HepG2 (cell line): ENCODE measurements around the gene RIPK3. TPM values are rescaled to one million over a fixed set of nuclear protein-coding genes. Genes with fewer than 3 reads are reported as not detected.

Experiments
- KLF9 ChIP-seq: IDR thresholded peaks from 2 replicates; pipeline ENCODE4 v1.6.1; 2016; ENCODE audit warnings: low read depth
- NBN ChIP-seq: fragments of 450-650 bp; conservative IDR thresholded peaks from 2 replicates; pipeline ENCODE4 v1.6.1; 2017
- NFE2L2 ChIP-seq: fragments of 150-350 bp; IDR thresholded peaks from 2 replicates; pipeline ENCODE4 v1.6.1; 2014; ENCODE audit warnings: low read length
- PCBP1 ChIP-seq: fragments of 200-400 bp; formaldehyde crosslinking; IDR thresholded peaks from 2 replicates; pipeline ENCODE4 v1.6.1; 2017; ENCODE audit warnings: mild to moderate bottlenecking, low read depth, low read length, borderline replicate concordance
- PHF21A ChIP-seq: sonication (generic); formaldehyde crosslinking; IDR thresholded peaks from 2 replicates; pipeline ENCODE4 v1.5.0; 2020; ENCODE audit warnings: mild to moderate bottlenecking, missing genetic modification reagents
- SP5 ChIP-seq: IDR thresholded peaks from 2 replicates; pipeline ENCODE4 v1.6.1; 2016; ENCODE audit warnings: low read depth, borderline replicate concordance
- TCF7 ChIP-seq: sonication (generic); IDR thresholded peaks from 2 replicates; pipeline ENCODE4 v1.6.1; 2016; ENCODE audit warnings: antibody characterized with exemption, low read depth
- YEATS2 ChIP-seq: sonication (generic); formaldehyde crosslinking; IDR thresholded peaks from 2 replicates; pipeline ENCODE4 v1.4.0; 2020; ENCODE audit warnings: missing genetic modification reagents, borderline replicate concordance
- ZFX ChIP-seq: sonication (generic); formaldehyde crosslinking; IDR thresholded peaks from 2 replicates; pipeline ENCODE4 v1.4.0; 2020; ENCODE audit warnings: mild to moderate bottlenecking, low read depth, missing genetic modification reagents, moderate library complexity
- ZNF138 ChIP-seq: sonication (generic); formaldehyde crosslinking; IDR thresholded peaks from 2 replicates; pipeline ENCODE4 v1.5.0; 2020; ENCODE audit warnings: mild to moderate bottlenecking, low read depth, missing genetic modification reagents
- ZNF563 ChIP-seq: sonication (generic); formaldehyde crosslinking; IDR thresholded peaks from 2 replicates; pipeline ENCODE4 v1.8.0; 2022; ENCODE audit warnings: mild to moderate bottlenecking, moderate library complexity, missing genetic modification reagents
- ZNF772 ChIP-seq: sonication (generic); formaldehyde crosslinking; IDR thresholded peaks from 2 replicates; pipeline ENCODE4 v1.5.0; 2020; ENCODE audit warnings: mild to moderate bottlenecking, missing genetic modification reagents
- ZNF883 ChIP-seq: sonication (generic); formaldehyde crosslinking; IDR thresholded peaks from 2 replicates; pipeline ENCODE4 v1.5.1; 2020; ENCODE audit warnings: mild to moderate bottlenecking, missing genetic modification reagents; ENCODE audit errors: not compliant biosample characterization
- ZSCAN5A ChIP-seq: sonication (generic); formaldehyde crosslinking; IDR thresholded peaks from 2 replicates; pipeline ENCODE4 v1.8.0; 2022; ENCODE audit warnings: mild to moderate bottlenecking, missing genetic modification reagents, borderline replicate concordance
- polyA plus RNA-seq, 8 experiments: library from polyadenylated mRNA; depleted of rRNA in 3 of 8; stranded (reverse) in 7 of 8; unstranded in 1 of 8; fragments of >200 nt; fragmentation: Illumina TruSeq in 4 of 8; extraction: Trizol in 4 of 8; gene quantifications; 2 replicates each; pipeline versions ENCODE4 v1.2.1 to v1.2.3, GENCODE V29; 2011 to 2016; ENCODE audit warnings: low read depth in 4 of 8, missing spikeins in 1 of 8, mixed read lengths in 1 of 8; ENCODE audit not compliant: insufficient read depth in 1 of 8
- total RNA-seq, 5 experiments: library from RNA; depleted of rRNA; stranded (reverse); fragments of >200 nt; fragmentation: Illumina TruSeq; extraction: Trizol; gene quantifications; 2 replicates each; pipeline ENCODE4 v1.2.3, GENCODE V29; 2016; ENCODE audit warnings: low read depth in 1 of 5

RIPK3 gene
- total and polyA plus RNA-seq, 2 of the 13 experiments (the other 11 are each of a cell fraction or from before 2014, with no cell fraction given): not detected

GRCh38 chr14:24307575-24308341 lies 32.0 kb downstream of the RIPK3 start, which contains the start of gene CIDEB (continued):
- TF ChIP-seq ZNF772 (CRISPR knock-in tag) (peak; percentile 94), ZNF138 (CRISPR knock-in tag) (no peak), NFE2L2 (peak; percentile 3; the same call in 1 of the 2 replicates), TCF7 (0 out of 2 replicates have a peak, but pooled peaks have one; percentile 15), NBN (0 out of 2 replicates have a peak, but pooled peaks have one; percentile 34), ZSCAN5A (CRISPR knock-in tag) (no peak; the same call in 1 of the 2 replicates), ZNF883 (CRISPR knock-in tag) (no peak), ZFX (CRISPR knock-in tag) (peak; percentile 57; the same call in 1 of the 2 replicates), KLF9 (CRISPR knock-in tag) (peak; percentile 90), YEATS2 (CRISPR knock-in tag) (peak; percentile 93), ZNF563 (CRISPR knock-in tag) (peak; percentile 94), SP5 (CRISPR knock-in tag) (peak; percentile 93), PHF21A (no peak), PCBP1 (no peak)
